Measurements from ENCODE around the gene PRM2.

Gene PRM2

GRCh38 chr16:11253995-11254912 is 22.0 kb downstream of the PRM2 start:
- H3K4me3 ChIP-seq (replicated peaks; ENCODE audit: low read depth, low read length): peak overlapping the region; percentile 80
- no peak for DNase-seq (ENCODE audit: low read depth)
- TF ChIP-seq CTCF (IDR thresholded peaks at IDR 0.05; ENCODE audit: low read length, missing control alignments): no peak

GRCh38 chr16:11253009-11253994 is 23.0 kb downstream of the PRM2 start:
- DNase-seq (ENCODE audit: low read depth): no peak
- peak overlapping the region; percentile 80 for H3K4me3 ChIP-seq (replicated peaks; ENCODE audit: low read depth, low read length)
- no peak for TF ChIP-seq CTCF (IDR thresholded peaks at IDR 0.05; ENCODE audit: low read length, missing control alignments)

GRCh38 chr16:11252482-11252931 is 23.8 kb downstream of the PRM2 start:
- H3K4me3 ChIP-seq (replicated peaks; ENCODE audit: low read depth, low read length): peak overlapping the region; percentile 80
- TF ChIP-seq CTCF (IDR thresholded peaks at IDR 0.05; ENCODE audit: low read length, missing control alignments): no peak
- no peak for DNase-seq (ENCODE audit: low read depth)

GRCh38 chr16:11251525-11252481 is 24.5 kb downstream of the PRM2 start:
- peak overlapping the region; percentile 80 for H3K4me3 ChIP-seq (replicated peaks; ENCODE audit: low read depth, low read length)
- TF ChIP-seq CTCF (IDR thresholded peaks at IDR 0.05; ENCODE audit: low read length, missing control alignments): no peak
- DNase-seq (ENCODE audit: low read depth): peak; percentile 50

- no peak for TF ChIP-seq CTCF (IDR thresholded peaks at IDR 0.05; ENCODE audit: low read length, missing control alignments)
- DNase-seq (ENCODE audit: low read depth): peak; percentile 34
- no peak overlapping the region for H3K4me3 ChIP-seq (replicated peaks; ENCODE audit: low read depth, low read length)
These were observed 25.3 kb downstream of the PRM2 start for GRCh38 chr16:11250786-11251524.

Data from fibroblast of pulmonary artery (primary cell).